Pancreas (tissue), 10 donors: Measurements from ENCODE around the gene PRAMEF18. TPM values are rescaled to one million over a fixed set of nuclear protein-coding genes. Genes with fewer than 3 reads are reported as not detected.
"Not testable (repeated sequence)": the region's sequence is repeated elsewhere in the genome, so short reads cannot be mapped to it uniquely, and the experiment has no call there.

Experiments
- ATAC-seq, 4 donors: fragments of 200-7000 bp; cut with Tn5 transposase; one replicate each; pipeline versions ENCODE4 v1.8.0 to v1.9.1; 2020; ENCODE audit warnings: mild to moderate bottlenecking in 4 of 4, moderate library complexity in 4 of 4
- DNase-seq, 6 donors: peaks; one replicate each; pipeline ENCODE4 v3.0.0-alpha.2; 2020
- FAIRE-seq: peaks from 2 replicates; lab custom pipeline; 2012; peaks lifted over from hg19 to GRCh38; lab: Jason Lieb, UNC
- H3K27ac ChIP-seq, 4 donors: fragments of 200-600 bp; sonication (generic); 1 replicate in 3 of 4; 2 replicates in 1 of 4; pipeline versions ENCODE4 v1.5.0 to v1.8.0; 2020
- H3K27me3 ChIP-seq, 4 donors: fragments of 200-600 bp; one replicate each; pipeline ENCODE4 v1.8.0; 2021
- H3K36me3 ChIP-seq, 3 donors: fragments of 200-600 bp; sonication (generic) in 1 of 3; one replicate each; pipeline versions ENCODE4 v1.5.0 to v1.8.0; 2020 to 2021
- H3K4me1 ChIP-seq, 3 donors: fragments of 200-600 bp; one replicate each; pipeline ENCODE4 v1.8.0; 2021
- H3K4me3 ChIP-seq, 4 donors: fragments of 200-600 bp; sonication (generic) in 2 of 4; one replicate each; pipeline versions ENCODE4 v1.5.0 to v1.8.0; 2020 to 2021
- H3K9me3 ChIP-seq, 4 donors: fragments of 200-600 bp; one replicate each; pipeline ENCODE4 v1.8.0; 2021
- WGBS, 2 donors: extraction: QIAGEN DNeasy Blood & Tissue Kit; methylation state at CpG; one replicate each; pipeline ENCODE4 v1.1.7; 2013; 5-methylcytosine and 5-hydroxymethylcytosine counted together
- intact Hi-C, 3 donors: fragments of 100-400 bp; cut with DNase I; formaldehyde crosslinking; loops; one replicate each; pipeline versions ENCODE4 v1.11.1 to v1.14.2; 2022
- polyA plus RNA-seq, 2 donors: library from polyadenylated mRNA; stranded (reverse); fragments of 200-250 nt; gene quantifications; one replicate each; pipeline ENCODE4 v1.2.3, GENCODE V29; 2013
- total RNA-seq, 6 donors: library from RNA; stranded (reverse); fragmentation: NEBNext Ultra II Directional in 4 of 6; extraction: Animal tissue kit (Norgen Biotek cat#: 25700) in 4 of 6; gene quantifications; one replicate each; pipeline versions ENCODE4 v1.2.1 to v1.2.4, GENCODE V29; 2021 to 2023
- donor health status: healthy with polysubstance abuse.
- donor health status: DM: no; HTN: no; CAD: no; lungs with moderate emphysema.
- donor health status: DM: no; HTN: no; CAD: no.
- donor health status: control.
- donor health status: control.
- donor health status: Bipolar disorder and iron deficiency.
- donor health status: DM: yes; HTN: yes; CAD: no.
- donor health status: DM: no; HTN: no; CAD: no.
- donor health status: DM: no; HTN: no; CAD: no.
- donor health status: DM: yes; HTN: yes; CAD: no.

The PRAMEF18 gene
- total and polyA plus RNA-seq, 8 donors = not detected

DNA sequence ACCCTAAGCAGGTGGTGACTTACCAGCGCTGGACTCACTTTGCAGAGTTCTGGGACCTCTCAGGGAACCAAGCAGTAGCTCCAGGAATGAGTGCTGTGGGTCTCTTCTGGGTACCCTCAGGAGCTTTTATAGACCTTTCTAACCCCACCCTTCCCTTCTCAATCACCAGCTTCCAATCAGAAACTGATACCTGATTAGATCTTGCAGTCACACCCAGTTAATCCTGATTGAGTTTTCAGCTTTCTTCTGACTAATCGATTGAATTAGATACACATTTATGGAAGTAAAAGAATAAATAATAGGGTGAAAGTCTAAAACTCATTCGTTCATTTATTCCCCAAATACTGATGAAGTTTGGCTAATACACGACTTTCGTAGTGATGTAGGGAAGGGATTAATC, 24.6 kb downstream of the PRAMEF18 start, which contains the start of gene PRAMEF13:
Gene PRAMEF13, minus strand, starts transcription at position 101 of the 400 bp plus-strand sequence. CDS start 1,820 bp downstream, outside the sequence.
- H3K27ac ChIP-seq, FAIRE-seq, H3K27me3 ChIP-seq, intact Hi-C loops, ATAC-seq, DNase-seq, H3K36me3 ChIP-seq, H3K4me3 ChIP-seq, H3K9me3 ChIP-seq, H3K4me1 ChIP-seq: not testable (repeated sequence)
- no CpG with 5 or more reads among the region's 5 CpGs for WGBS, 2 donors

Other genes with a start within 250 kb of the PRAMEF18 start
- not detected for gene PRAMEF27, start 169.6 kb downstream of the PRAMEF18 start, total RNA-seq
- gene PRAMEF27, start 169.6 kb downstream of the PRAMEF18 start, polyA plus RNA-seq = not detected
- gene HNRNPCL3, start 165.4 kb downstream of the PRAMEF18 start, total RNA-seq = not detected
- not detected for gene HNRNPCL3, start 165.4 kb downstream of the PRAMEF18 start, polyA plus RNA-seq
- gene PRAMEF25, start 155.4 kb downstream of the PRAMEF18 start, total RNA-seq = not detected
- gene PRAMEF25, start 155.4 kb downstream of the PRAMEF18 start, polyA plus RNA-seq = not detected
- not detected for gene HNRNPCL2, start 109.3 kb downstream of the PRAMEF18 start, total RNA-seq
- not detected for gene HNRNPCL2, start 109.3 kb downstream of the PRAMEF18 start, polyA plus RNA-seq
- not detected for gene PRAMEF26, start 70.1 kb downstream of the PRAMEF18 start, total RNA-seq
- not detected for gene PRAMEF26, start 70.1 kb downstream of the PRAMEF18 start, polyA plus RNA-seq
- not detected for gene HNRNPCL4, start 60.5 kb downstream of the PRAMEF18 start, total RNA-seq
- not detected for gene HNRNPCL4, start 60.5 kb downstream of the PRAMEF18 start, polyA plus RNA-seq
- not detected for gene PRAMEF9, start 54.3 kb downstream of the PRAMEF18 start, total RNA-seq
- gene PRAMEF9, start 54.3 kb downstream of the PRAMEF18 start, polyA plus RNA-seq = not detected
- gene PRAMEF13, start 24.7 kb downstream of the PRAMEF18 start, total RNA-seq = not detected
- not detected for gene PRAMEF13, start 24.7 kb downstream of the PRAMEF18 start, polyA plus RNA-seq
- not detected for gene PRAMEF5, start 28.0 kb upstream of the PRAMEF18 start, total RNA-seq
- gene PRAMEF5, start 28.0 kb upstream of the PRAMEF18 start, polyA plus RNA-seq = not detected
- gene PRAMEF8, start 59.0 kb upstream of the PRAMEF18 start, total RNA-seq = not detected
- not detected for gene PRAMEF8, start 59.0 kb upstream of the PRAMEF18 start, polyA plus RNA-seq
- gene PRAMEF33, start 77.4 kb upstream of the PRAMEF18 start, total RNA-seq = not detected
- gene PRAMEF33, start 77.4 kb upstream of the PRAMEF18 start, polyA plus RNA-seq = under 1 TPM in 1 of 2 donors, not detected in 1; 0.05 TPM
- not detected for gene PRAMEF15, start 89.4 kb upstream of the PRAMEF18 start, total RNA-seq
- not detected for gene PRAMEF15, start 89.4 kb upstream of the PRAMEF18 start, polyA plus RNA-seq
- gene PRAMEF14, start 121.0 kb upstream of the PRAMEF18 start, total RNA-seq = not detected
- gene PRAMEF14, start 121.0 kb upstream of the PRAMEF18 start, polyA plus RNA-seq = not detected
- not detected for gene PRAMEF19, start 145.8 kb upstream of the PRAMEF18 start, total RNA-seq
- gene PRAMEF19, start 145.8 kb upstream of the PRAMEF18 start, polyA plus RNA-seq = not detected
- gene PRAMEF17, start 163.5 kb upstream of the PRAMEF18 start, total RNA-seq = not detected
- gene PRAMEF17, start 163.5 kb upstream of the PRAMEF18 start, polyA plus RNA-seq = not detected
- gene PRAMEF20, start 184.3 kb upstream of the PRAMEF18 start, total RNA-seq = not detected
- not detected for gene PRAMEF20, start 184.3 kb upstream of the PRAMEF18 start, polyA plus RNA-seq